VCaP (cell line): ENCODE data around the gene LARGE1.

ENCODE experiments used
- H3K27ac ChIP-seq: fragments of 450-650 bp; 2 replicates; pipeline ENCODE4 v1.5.1; 2017
- TF ChIP-seq, protein P1 (sequence below): fragments of 450-650 bp; conservative IDR thresholded peaks from 2 replicates; pipeline ENCODE4 v1.5.1; 2017; ENCODE audit warnings: mild to moderate bottlenecking, moderate library complexity

Gene LARGE1

DNA sequence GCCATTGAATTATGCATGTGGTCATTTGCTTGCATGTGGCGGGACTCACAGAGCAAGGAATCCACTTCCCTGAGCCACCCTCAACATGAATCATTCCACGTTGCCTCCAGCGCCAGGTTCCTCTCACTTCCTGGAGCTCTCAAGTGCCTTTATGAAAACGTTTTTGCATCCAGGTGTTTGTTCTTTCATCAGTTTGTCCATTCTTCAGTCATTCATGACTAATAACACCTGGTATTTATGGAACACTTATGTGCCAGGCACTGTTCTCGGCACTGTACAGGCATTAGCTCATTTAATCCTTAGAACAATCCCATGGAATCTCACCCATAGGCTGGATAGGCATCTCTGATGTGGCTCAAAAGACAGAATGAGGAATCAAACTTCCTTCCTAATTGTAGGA lies 606.0 kb downstream of the LARGE1 start:
- H3K27ac ChIP-seq = no peak overlapping the region
- TF ChIP-seq, protein P1, sequence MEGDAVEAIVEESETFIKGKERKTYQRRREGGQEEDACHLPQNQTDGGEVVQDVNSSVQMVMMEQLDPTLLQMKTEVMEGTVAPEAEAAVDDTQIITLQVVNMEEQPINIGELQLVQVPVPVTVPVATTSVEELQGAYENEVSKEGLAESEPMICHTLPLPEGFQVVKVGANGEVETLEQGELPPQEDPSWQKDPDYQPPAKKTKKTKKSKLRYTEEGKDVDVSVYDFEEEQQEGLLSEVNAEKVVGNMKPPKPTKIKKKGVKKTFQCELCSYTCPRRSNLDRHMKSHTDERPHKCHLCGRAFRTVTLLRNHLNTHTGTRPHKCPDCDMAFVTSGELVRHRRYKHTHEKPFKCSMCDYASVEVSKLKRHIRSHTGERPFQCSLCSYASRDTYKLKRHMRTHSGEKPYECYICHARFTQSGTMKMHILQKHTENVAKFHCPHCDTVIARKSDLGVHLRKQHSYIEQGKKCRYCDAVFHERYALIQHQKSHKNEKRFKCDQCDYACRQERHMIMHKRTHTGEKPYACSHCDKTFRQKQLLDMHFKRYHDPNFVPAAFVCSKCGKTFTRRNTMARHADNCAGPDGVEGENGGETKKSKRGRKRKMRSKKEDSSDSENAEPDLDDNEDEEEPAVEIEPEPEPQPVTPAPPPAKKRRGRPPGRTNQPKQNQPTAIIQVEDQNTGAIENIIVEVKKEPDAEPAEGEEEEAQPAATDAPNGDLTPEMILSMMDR = no peak

DNA sequence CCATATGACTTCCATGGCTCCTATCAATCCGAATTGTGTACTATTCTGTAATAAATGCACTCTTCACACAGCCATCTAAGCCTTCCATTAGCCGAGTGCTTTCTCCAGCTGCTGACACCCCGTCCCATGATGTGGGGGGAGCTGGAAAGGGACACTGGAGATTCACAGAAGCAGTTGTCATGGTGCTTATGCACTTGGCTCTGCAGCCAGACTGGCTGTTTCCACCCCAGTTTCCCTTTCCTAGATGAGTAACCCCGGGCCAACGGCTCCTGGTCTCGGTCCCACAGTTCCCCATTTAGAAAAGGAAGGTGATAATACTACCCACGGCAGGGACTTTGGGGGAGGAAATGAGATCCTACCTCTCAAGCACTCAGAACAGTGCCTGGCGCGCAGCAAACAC lies 617.2 kb downstream of the LARGE1 start:
- H3K27ac ChIP-seq = no peak overlapping the region
- TF ChIP-seq, protein P1 = no peak

DNA sequence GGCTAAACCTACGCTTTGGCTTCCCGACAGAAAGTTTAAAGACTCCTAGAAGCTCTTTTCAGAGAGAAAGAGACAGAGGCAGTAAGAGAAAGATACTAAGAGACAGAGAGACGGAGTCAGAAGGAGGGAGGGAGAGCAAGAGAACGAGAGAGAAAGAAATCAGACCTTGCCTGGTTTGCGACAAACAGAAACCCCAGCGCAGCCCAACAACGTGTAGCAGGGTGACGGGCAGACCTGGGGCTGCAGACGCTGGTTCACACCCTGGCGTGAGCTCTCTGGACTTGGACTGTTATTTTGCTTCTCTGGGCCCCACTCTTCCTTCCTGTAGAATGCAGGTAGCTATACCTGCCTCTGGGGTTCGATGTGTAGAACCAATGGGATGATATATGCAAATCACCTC lies 617.7 kb downstream of the LARGE1 start:
- TF ChIP-seq, protein P1 = no peak
- H3K27ac ChIP-seq = peak overlapping the region; percentile 54; the same call in 1 of the 2 replicates

DNA sequence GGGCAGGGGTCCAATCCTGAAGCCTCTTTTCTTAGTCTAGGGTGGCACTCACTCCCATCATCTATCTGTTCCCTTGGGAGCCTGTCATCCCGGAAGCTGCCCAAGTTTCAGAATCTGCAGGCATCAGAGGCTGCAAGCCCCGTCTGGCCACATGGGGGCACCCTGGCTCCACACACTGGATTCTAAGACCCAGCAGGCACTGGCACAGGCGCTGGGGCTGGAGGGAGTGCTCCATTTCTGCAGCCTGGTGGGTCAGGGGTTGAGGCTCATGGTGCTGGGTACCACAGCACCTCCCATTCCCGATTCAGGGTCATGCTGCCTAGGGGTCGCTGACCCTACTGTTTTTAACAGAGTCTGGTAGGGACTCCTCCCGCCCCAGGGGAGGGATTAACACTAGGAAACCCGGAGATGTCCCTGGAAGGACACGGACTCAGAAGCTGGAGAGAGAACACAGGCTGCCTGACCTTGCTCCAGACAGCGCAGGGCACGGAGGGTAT lies 618.2 kb downstream of the LARGE1 start:
- TF ChIP-seq, protein P1 = peak; percentile 97
- H3K27ac ChIP-seq = peak overlapping the region; percentile 54; the same call in 1 of the 2 replicates

DNA sequence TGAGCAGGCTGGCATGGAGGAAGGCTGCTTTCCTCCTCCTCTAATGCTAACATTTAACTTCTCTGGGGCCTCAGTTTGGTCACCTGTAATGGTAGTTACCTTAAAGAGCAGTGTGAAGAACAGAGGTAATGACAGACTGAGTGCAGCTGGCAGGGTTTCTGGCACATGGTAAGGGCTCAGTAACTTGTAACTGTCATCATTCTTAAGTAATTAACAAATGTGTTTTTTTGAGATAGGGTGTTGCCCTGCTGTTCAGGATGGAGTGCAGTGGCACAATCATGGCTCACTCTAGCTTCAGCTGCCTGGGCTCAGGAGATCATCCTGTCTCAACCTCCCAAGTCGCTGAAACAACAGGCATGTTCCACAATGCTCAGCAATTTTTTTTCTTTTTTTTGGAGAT lies 620.1 kb downstream of the LARGE1 start:
- TF ChIP-seq, protein P1 = no peak
- peak overlapping the region; percentile 65 for H3K27ac ChIP-seq

DNA sequence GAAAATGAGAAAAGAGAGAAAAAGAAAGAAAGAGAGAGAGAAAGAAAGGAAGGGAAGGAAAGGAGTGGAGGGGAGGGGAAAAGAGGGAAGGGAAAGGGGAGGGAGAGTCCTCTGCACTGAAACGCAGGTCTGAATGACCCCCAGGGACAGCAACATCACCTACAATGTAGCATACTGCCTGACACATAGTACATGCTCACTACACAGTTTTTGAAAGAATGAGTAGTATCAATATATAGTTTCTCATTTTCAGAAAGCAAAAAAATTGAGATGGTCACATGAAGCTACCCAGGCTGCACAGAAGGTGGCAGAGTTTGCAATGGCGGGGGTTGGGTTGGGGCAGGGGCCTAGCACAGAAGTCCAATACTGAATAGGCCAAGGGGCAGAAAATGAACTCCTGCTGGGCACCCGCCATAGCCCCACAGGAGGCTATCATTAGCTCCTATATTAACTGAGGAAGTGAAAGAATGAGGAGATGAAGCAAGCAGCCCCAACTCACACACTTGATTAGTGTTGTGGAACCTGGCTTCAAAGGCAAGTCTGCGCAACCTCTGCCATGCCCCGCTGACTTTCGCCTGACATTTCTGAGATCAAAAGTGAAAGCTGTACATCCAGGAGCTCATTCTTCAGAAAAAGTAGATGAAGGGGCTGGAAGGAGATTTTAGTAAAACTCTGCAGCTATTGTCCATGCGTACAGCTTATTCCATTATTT lies 620.9 kb downstream of the LARGE1 start:
- peak overlapping the region; percentile 65 for H3K27ac ChIP-seq
- TF ChIP-seq, protein P1 = peak; percentile 43

DNA sequence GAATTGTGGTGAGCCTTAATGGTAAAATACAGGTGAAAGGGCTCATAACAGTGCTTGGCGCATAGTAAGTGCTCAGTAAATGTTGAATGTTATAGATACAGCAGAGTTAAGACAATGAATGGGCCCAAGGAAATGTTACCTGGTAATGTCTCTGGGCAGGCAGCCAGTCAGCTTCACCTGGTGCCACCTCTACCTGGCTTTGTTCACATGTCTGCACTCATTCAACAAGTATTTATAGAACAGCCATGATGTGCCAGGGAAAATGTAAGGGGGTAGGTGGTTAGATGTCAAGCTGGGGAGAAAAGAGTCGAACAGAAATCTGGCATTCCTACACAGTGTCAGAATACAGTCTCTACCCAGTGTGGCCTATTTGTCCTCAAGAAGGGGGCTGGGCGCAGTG lies 623.3 kb downstream of the LARGE1 start:
- TF ChIP-seq, protein P1 = no peak
- H3K27ac ChIP-seq = no peak overlapping the region
